IPS DF 6.9 (cell line): ENCODE results near the gene KLK2.

Source experiments
- DNase-seq: peaks from one replicate; pipeline ENCODE4 v3.0.0-alpha.2; 2013; ENCODE audit warnings: low read depth, low spot score
- H3K27ac ChIP-seq: one replicate; pipeline ENCODE4 v1.5.1; 2013; ENCODE audit warnings: low read length, control low read depth
- H3K27me3 ChIP-seq: 2 replicates; pipeline ENCODE4 v1.6.1; 2013; ENCODE audit warnings: mild to moderate bottlenecking, low read length; ENCODE audit not compliant: control insufficient read depth, insufficient read depth
- H3K36me3 ChIP-seq: 2 replicates; pipeline ENCODE4 v1.6.1; 2013; ENCODE audit warnings: low read length; ENCODE audit not compliant: control insufficient read depth, insufficient read depth
- H3K4me1 ChIP-seq: 2 replicates; pipeline ENCODE4 v1.6.1; 2013; ENCODE audit warnings: low read length; ENCODE audit not compliant: control insufficient read depth, insufficient read depth
- H3K4me3 ChIP-seq: 2 replicates; pipeline ENCODE4 v1.5.1; 2013; ENCODE audit warnings: mild to moderate bottlenecking, low read length
- H3K9me3 ChIP-seq: 2 replicates; pipeline ENCODE4 v1.6.1; 2013; ENCODE audit warnings: low read length, inconsistent platforms; ENCODE audit not compliant: control insufficient read depth, insufficient read depth
- WGBS: extraction: QIAGEN DNeasy Blood & Tissue Kit; methylation state at CpG from one replicate; pipeline ENCODE4 v1.1.7; 2013; ENCODE audit warnings: mixed read lengths, missing lambda C conversion rate; ENCODE audit not compliant: insufficient read length, insufficient coverage; 5-methylcytosine and 5-hydroxymethylcytosine counted together

The KLK2 gene

GRCh38 chr19:50925734-50926133 is 52.5 kb downstream of the KLK2 start:
- H3K27me3 ChIP-seq = no peaks in the 10 kb centered on the region
- no CpG with 5 or more reads among the region's 2 CpGs for WGBS
- no peak overlapping the region for H3K27ac ChIP-seq
- no peaks in the 10 kb centered on the region for H3K9me3 ChIP-seq
- no peaks in the 10 kb centered on the region for H3K4me1 ChIP-seq
- DNase-seq = no peak
- no peak overlapping the region for H3K4me3 ChIP-seq
- no peaks in the 10 kb centered on the region for H3K36me3 ChIP-seq

- Histone ChIP-seq H3K27ac (no peak overlapping the region), H3K9me3 (no peaks in the 10 kb centered on the region), H3K27me3 (no peaks in the 10 kb centered on the region), H3K4me1 (no peaks in the 10 kb centered on the region), H3K4me3 (no peak overlapping the region), H3K36me3 (no peaks in the 10 kb centered on the region)
- WGBS = no CpG with 5 or more reads among the region's 11 CpGs
- DNase-seq = no peak
Observed at GRCh38 chr19:50926144-50926543, 52.9 kb downstream of the KLK2 start.

- no peak overlapping the region for H3K4me3 ChIP-seq
- DNase-seq = no peak
- no peaks in the 10 kb centered on the region for H3K27me3 ChIP-seq
- WGBS = no CpG with 5 or more reads among the region's 5 CpGs
- H3K9me3 ChIP-seq = no peaks in the 10 kb centered on the region
- no peaks in the 10 kb centered on the region for H3K4me1 ChIP-seq
- H3K27ac ChIP-seq = no peak overlapping the region
- H3K36me3 ChIP-seq = no peaks in the 10 kb centered on the region
Observed at GRCh38 chr19:50928831-50929230, 55.6 kb downstream of the KLK2 start.
